RWPE2 (cell line): ENCODE results near the gene NAPEPLD.
"Not testable (repeated sequence)": the region's sequence is repeated elsewhere in the genome, so short reads cannot be mapped to it uniquely, and the experiment has no call there.

ENCODE experiments used
- ATAC-seq: fragments of 200-7000 bp; cut with Tn5 transposase; 3 replicates; pipeline ENCODE4 v1.9.1; 2021; ENCODE audit warnings: low read depth
- DNase-seq: peaks from one replicate; pipeline ENCODE4 v3.0.0-alpha.2; 2020; ENCODE audit warnings: low spot score
- H3K27ac ChIP-seq: fragments of 450-650 bp; 2 replicates; pipeline ENCODE4 v1.5.1; 2017; ENCODE audit warnings: mild to moderate bottlenecking; ENCODE audit not compliant: poor library complexity, severe bottlenecking
- H3K27me3 ChIP-seq: fragments of 250-450 bp; sonication (Bioruptor Pico); 2 replicates; pipeline ENCODE4 v1.5.1; 2021; ENCODE audit warnings: mild to moderate bottlenecking, moderate library complexity; ENCODE audit not compliant: insufficient read depth, poor library complexity, severe bottlenecking
- H3K36me3 ChIP-seq: fragments of 250-450 bp; sonication (Bioruptor Pico); 2 replicates; pipeline ENCODE4 v1.5.1; 2020; ENCODE audit warnings: low read depth, mild to moderate bottlenecking, moderate library complexity
- H3K4me1 ChIP-seq: fragments of 250-450 bp; sonication (Bioruptor Pico); 2 replicates; pipeline ENCODE4 v1.5.1; 2021; ENCODE audit warnings: mild to moderate bottlenecking, moderate library complexity; ENCODE audit not compliant: insufficient read depth, poor library complexity, severe bottlenecking
- H3K4me3 ChIP-seq: fragments of 250-450 bp; sonication (Bioruptor Pico); 2 replicates; pipeline ENCODE4 v1.5.1; 2021; ENCODE audit warnings: mild to moderate bottlenecking, moderate library complexity; ENCODE audit not compliant: severe bottlenecking
- H3K9me3 ChIP-seq: fragments of 250-450 bp; sonication (Bioruptor Pico); 2 replicates; pipeline ENCODE4 v1.5.1; 2021; ENCODE audit warnings: mild to moderate bottlenecking, moderate library complexity; ENCODE audit not compliant: severe bottlenecking
- CTCF ChIP-seq: fragments of 450-650 bp; IDR thresholded peaks from one replicate; pipeline ENCODE4 v1.5.1; 2017; ENCODE audit warnings: mild to moderate bottlenecking, moderate library complexity; ENCODE audit not compliant: poor library complexity, severe bottlenecking

NAPEPLD gene

GRCh38 chr7:103148994-103149807, at the start of gene NAPEPLD:
Gene NAPEPLD, minus strand, starts transcription at chr7:103149099. Its CDS starts 20,323 bp downstream, at chr7:103128776.
- H3K9me3 ChIP-seq = no peaks in the 10 kb centered on the region
- no peaks in the 10 kb centered on the region for H3K36me3 ChIP-seq
- H3K4me1 ChIP-seq = peaks cover 16% of the 10 kb centered on the region
- peak within 1 kb of the TSS; percentile 44 for H3K27ac ChIP-seq
- no peak for TF ChIP-seq CTCF
- peak within 1 kb of the TSS; percentile 60 for H3K4me3 ChIP-seq
- DNase-seq (peak; percentile 71), ATAC-seq (peak; percentile 86)
- no peaks in the 10 kb centered on the region for H3K27me3 ChIP-seq

- not testable (repeated sequence) for H3K4me1 ChIP-seq, H3K27ac ChIP-seq, H3K36me3 ChIP-seq, DNase-seq, H3K27me3 ChIP-seq, H3K4me3 ChIP-seq, H3K9me3 ChIP-seq, ATAC-seq
These were observed 49.2 kb upstream of the NAPEPLD start for GRCh38 chr7:103198079-103198478.

- ATAC-seq, H3K9me3 ChIP-seq, DNase-seq, H3K27me3 ChIP-seq, H3K27ac ChIP-seq, H3K4me1 ChIP-seq, H3K36me3 ChIP-seq, H3K4me3 ChIP-seq: not testable (repeated sequence)
These were observed 46.5 kb upstream of the NAPEPLD start for GRCh38 chr7:103195364-103195763.

- not testable (repeated sequence) for H3K9me3 ChIP-seq, H3K4me1 ChIP-seq, H3K27ac ChIP-seq, DNase-seq, H3K36me3 ChIP-seq, H3K27me3 ChIP-seq, H3K4me3 ChIP-seq
- peak; percentile 76 for ATAC-seq
These were observed 23.7 kb upstream of the NAPEPLD start for GRCh38 chr7:103172415-103173146.

GRCh38 chr7:103171695-103172414, 23.0 kb upstream of the NAPEPLD start:
- H3K4me1 ChIP-seq, H3K27ac ChIP-seq, ATAC-seq, H3K27me3 ChIP-seq, H3K36me3 ChIP-seq, DNase-seq, H3K4me3 ChIP-seq, H3K9me3 ChIP-seq: not testable (repeated sequence)

- H3K36me3 ChIP-seq, H3K9me3 ChIP-seq, H3K27ac ChIP-seq, H3K27me3 ChIP-seq, H3K4me1 ChIP-seq, H3K4me3 ChIP-seq, DNase-seq, ATAC-seq: not testable (repeated sequence)
These were observed 18.1 kb upstream of the NAPEPLD start for GRCh38 chr7:103166921-103167544.

- H3K27me3 ChIP-seq, H3K36me3 ChIP-seq, H3K27ac ChIP-seq, H3K4me1 ChIP-seq, H3K9me3 ChIP-seq, ATAC-seq, H3K4me3 ChIP-seq, DNase-seq: not testable (repeated sequence)
These were observed 14.4 kb upstream of the NAPEPLD start for GRCh38 chr7:103163087-103163825.

GRCh38 chr7:103162641-103163040, 13.7 kb upstream of the NAPEPLD start:
- H3K27ac ChIP-seq, H3K9me3 ChIP-seq, DNase-seq, H3K36me3 ChIP-seq, H3K4me3 ChIP-seq, H3K4me1 ChIP-seq, H3K27me3 ChIP-seq: not testable (repeated sequence)
- ATAC-seq = peak; percentile 33; the same call in 1 of the 3 replicates

GRCh38 chr7:103161998-103162616, 13.2 kb upstream of the NAPEPLD start:
- DNase-seq, H3K9me3 ChIP-seq, H3K27ac ChIP-seq, H3K4me3 ChIP-seq, H3K36me3 ChIP-seq, H3K27me3 ChIP-seq, H3K4me1 ChIP-seq: not testable (repeated sequence)
- peak; percentile 17; the same call in 1 of the 3 replicates for ATAC-seq
